GM20000 (cell line): Measurements from ENCODE around the gene DTL.

Experiments
- DNase-seq: peaks from one replicate; pipeline ENCODE4 v3.0.0; 2012; ENCODE audit warnings: low spot score
- CTCF ChIP-seq: IDR thresholded peaks from 2 replicates; pipeline ENCODE4 v1.5.1; 2012; ENCODE audit warnings: mild to moderate bottlenecking, control low read depth; ENCODE audit errors: extremely low read depth, missing control alignments

Gene DTL

GRCh38 chr1:212108981-212109380 lies 73.4 kb downstream of the DTL start:
- no peak for TF ChIP-seq CTCF

GRCh38 chr1:212109728-212110127 lies 74.2 kb downstream of the DTL start:
- no peak for TF ChIP-seq CTCF
- no peak for DNase-seq

More at GRCh38 chr1:212108981-212109380, 73.4 kb downstream of the DTL start:
- no peak for DNase-seq

- DNase-seq, result no peak
- TF ChIP-seq CTCF, result no peak
Observed at GRCh38 chr1:212110617-212111016, 75.1 kb downstream of the DTL start.

- TF ChIP-seq CTCF, result no peak
- DNase-seq, result no peak
Observed at GRCh38 chr1:212111536-212111935, 76.0 kb downstream of the DTL start.

GRCh38 chr1:212113706-212114105 lies 78.2 kb downstream of the DTL start:
- TF ChIP-seq CTCF, result no peak
- DNase-seq, result no peak

- no peak for DNase-seq
- TF ChIP-seq CTCF, result no peak
Observed at GRCh38 chr1:212118167-212118871, 82.8 kb downstream of the DTL start.

- no peak for TF ChIP-seq CTCF
- no peak for DNase-seq
Observed at GRCh38 chr1:212118872-212119260, 83.3 kb downstream of the DTL start.
